Measurements from ENCODE around the gene CD83. TPM values are rescaled to one million over a fixed set of nuclear protein-coding genes. Genes with fewer than 3 reads are reported as not detected.

Gene CD83
- total RNA-seq, 1 experiment from 2014 or later: 1.0 TPM

DNA sequence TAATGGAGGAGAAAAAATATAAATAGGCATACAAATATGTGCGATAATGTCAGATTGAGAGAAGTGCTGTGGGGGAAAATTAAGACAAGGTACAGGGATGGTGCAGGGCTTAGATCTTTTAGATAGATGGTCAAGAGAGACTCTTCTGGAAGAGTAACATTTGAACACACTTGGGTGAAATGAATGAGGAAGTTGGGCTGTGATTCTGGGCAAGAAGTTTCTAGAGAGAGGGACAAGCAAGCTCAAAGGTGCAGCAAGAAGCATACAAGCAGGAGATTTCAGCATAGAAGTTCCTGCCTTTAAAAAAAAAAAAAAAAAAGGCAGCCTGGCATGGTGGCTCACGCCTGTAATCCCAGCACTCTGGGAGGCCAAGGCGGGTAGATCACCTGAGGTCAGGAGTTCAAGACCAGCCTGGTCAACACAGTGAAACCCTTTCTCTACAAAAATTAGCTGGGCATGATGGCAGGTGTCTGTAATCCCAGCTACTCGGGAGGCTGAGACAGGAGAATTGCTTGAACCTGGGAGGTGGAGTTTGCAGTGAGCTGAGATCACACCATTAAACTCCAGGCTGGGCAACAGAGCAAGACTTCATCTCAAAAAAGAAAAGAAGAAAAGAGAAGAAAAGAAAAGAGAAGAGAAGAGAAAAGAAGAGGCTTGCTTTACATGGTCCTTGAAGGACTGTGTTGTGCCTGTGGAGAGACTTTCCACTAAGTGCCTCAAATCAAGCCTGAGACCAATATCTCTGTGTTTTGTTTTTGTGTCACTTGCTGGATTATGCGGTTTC lies 9.7 kb upstream of the CD83 start:
- Histone ChIP-seq H3K4me3 (ENCODE audit: low read depth, low read length) (no peak overlapping the region), H3K36me3 (ENCODE audit: control insufficient read depth, insufficient read depth, low read length) (no peaks in the 10 kb centered on the region), H3K4me1 (no peaks in the 10 kb centered on the region), H3K9me3 (peaks cover 11% of the 10 kb centered on the region; the same call in 1 of the 2 replicates), H3K27me3 (replicated peaks; ENCODE audit: control insufficient read depth, insufficient read depth, low read length) (no peaks in the 10 kb centered on the region)
- Mint-ChIP-seq H3K4me1 (ENCODE audit: low read depth, unreplicated experiment) (no peaks in the 10 kb centered on the region), H3K4me3 (ENCODE audit: unreplicated experiment) (no peak overlapping the region), H3K36me3 (ENCODE audit: insufficient read depth, unreplicated experiment) (no peaks in the 10 kb centered on the region), H3K27me3 (ENCODE audit: insufficient read depth, unreplicated experiment) (peaks cover 6% of the 10 kb centered on the region), H3K9me3 (ENCODE audit: unreplicated experiment) (peaks cover 9% of the 10 kb centered on the region), H3K27ac (ENCODE audit: unreplicated experiment) (no peak overlapping the region)
- BruUV-seq (replicated peaks): no TSS peak
- intact Hi-C loops (cut with micrococcal nuclease; ENCODE audit: unreplicated experiment): no loop called here
- ChIA-PET POLR2A (no interaction called here), CTCF (interaction anchor here (0.6 kb wide), 1 partner anchor 1422 kb away, joined by 3 read pairs; no protein-coding TSS in a partner anchor)
- TF ChIP-seq, protein P1, sequence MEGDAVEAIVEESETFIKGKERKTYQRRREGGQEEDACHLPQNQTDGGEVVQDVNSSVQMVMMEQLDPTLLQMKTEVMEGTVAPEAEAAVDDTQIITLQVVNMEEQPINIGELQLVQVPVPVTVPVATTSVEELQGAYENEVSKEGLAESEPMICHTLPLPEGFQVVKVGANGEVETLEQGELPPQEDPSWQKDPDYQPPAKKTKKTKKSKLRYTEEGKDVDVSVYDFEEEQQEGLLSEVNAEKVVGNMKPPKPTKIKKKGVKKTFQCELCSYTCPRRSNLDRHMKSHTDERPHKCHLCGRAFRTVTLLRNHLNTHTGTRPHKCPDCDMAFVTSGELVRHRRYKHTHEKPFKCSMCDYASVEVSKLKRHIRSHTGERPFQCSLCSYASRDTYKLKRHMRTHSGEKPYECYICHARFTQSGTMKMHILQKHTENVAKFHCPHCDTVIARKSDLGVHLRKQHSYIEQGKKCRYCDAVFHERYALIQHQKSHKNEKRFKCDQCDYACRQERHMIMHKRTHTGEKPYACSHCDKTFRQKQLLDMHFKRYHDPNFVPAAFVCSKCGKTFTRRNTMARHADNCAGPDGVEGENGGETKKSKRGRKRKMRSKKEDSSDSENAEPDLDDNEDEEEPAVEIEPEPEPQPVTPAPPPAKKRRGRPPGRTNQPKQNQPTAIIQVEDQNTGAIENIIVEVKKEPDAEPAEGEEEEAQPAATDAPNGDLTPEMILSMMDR (IDR thresholded peaks at IDR 0.05; ENCODE audit: insufficient read depth in 1 of 2, low read depth in 1 of 2, low read length in 1 of 2, severe bottlenecking in 1 of 2, unreplicated experiment in 1 of 2): no peak
- no peak for DNase-seq

DNA sequence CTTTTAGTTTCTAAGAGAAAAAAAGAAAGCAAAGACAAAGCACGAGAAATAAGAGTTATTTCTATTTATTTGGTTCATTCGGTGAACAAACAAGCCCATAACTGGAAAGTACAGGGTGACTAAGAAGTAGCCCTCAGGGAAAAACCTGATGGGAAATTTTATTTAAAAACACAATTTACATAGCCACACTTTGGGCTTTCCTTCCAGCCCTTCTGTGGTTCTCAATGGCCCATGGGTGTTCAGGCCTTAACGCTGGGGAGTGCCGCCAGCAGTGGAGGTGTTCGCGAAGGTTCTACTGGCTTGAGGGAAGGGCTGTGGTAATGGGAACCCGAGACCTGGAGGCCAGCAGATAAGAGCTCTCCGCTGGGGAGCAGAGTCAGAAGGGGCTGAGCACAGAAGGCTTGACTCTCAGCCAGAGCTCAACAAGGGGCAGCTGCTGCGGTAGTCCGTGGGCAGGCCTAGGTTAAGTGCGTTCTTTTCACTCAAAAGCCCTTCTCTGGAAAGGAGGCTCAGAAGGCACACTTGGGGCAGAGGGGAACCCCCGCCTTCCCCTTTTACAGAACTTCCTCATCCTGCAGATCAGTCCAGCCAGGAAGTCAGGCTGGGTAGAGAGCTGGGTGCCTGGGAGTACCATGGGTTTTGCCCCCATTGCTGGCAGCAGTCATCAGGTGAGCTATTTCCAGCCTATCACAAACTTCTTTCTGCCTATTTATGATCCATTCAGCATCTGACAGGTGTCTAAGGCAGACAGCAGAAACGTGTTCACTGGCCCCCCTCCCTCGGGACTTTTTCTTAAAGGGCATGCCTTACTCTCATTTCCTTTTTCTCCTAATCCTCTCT lies 8.8 kb upstream of the CD83 start:
- TF ChIP-seq, protein P1 (IDR thresholded peaks at IDR 0.05; ENCODE audit: insufficient read depth in 1 of 2, low read depth in 1 of 2, low read length in 1 of 2, severe bottlenecking in 1 of 2, unreplicated experiment in 1 of 2): no peak
- no peak for DNase-seq
- Histone ChIP-seq H3K36me3 (ENCODE audit: control insufficient read depth, insufficient read depth, low read length) (no peaks in the 10 kb centered on the region), H3K9me3 (peaks cover 11% of the 10 kb centered on the region; the same call in 1 of the 2 replicates), H3K4me1 (no peaks in the 10 kb centered on the region), H3K4me3 (ENCODE audit: low read depth, low read length) (no peak overlapping the region), H3K27me3 (replicated peaks; ENCODE audit: control insufficient read depth, insufficient read depth, low read length) (no peaks in the 10 kb centered on the region)
- ChIA-PET CTCF (no interaction called here), POLR2A (no interaction called here)
- no peaks in the 10 kb centered on the region for H3K36me3 Mint-ChIP-seq (ENCODE audit: insufficient read depth, unreplicated experiment)
- H3K4me1 Mint-ChIP-seq (ENCODE audit: low read depth, unreplicated experiment): no peaks in the 10 kb centered on the region
- no peak overlapping the region for H3K4me3 Mint-ChIP-seq (ENCODE audit: unreplicated experiment)
- peaks cover 9% of the 10 kb centered on the region for H3K9me3 Mint-ChIP-seq (ENCODE audit: unreplicated experiment)
- no TSS peak for BruUV-seq (replicated peaks)
- H3K27me3 Mint-ChIP-seq (ENCODE audit: insufficient read depth, unreplicated experiment): peaks cover 9% of the 10 kb centered on the region
- intact Hi-C loops (cut with micrococcal nuclease; ENCODE audit: unreplicated experiment): no loop called here
- H3K27ac Mint-ChIP-seq (ENCODE audit: unreplicated experiment): no peak overlapping the region

DNA sequence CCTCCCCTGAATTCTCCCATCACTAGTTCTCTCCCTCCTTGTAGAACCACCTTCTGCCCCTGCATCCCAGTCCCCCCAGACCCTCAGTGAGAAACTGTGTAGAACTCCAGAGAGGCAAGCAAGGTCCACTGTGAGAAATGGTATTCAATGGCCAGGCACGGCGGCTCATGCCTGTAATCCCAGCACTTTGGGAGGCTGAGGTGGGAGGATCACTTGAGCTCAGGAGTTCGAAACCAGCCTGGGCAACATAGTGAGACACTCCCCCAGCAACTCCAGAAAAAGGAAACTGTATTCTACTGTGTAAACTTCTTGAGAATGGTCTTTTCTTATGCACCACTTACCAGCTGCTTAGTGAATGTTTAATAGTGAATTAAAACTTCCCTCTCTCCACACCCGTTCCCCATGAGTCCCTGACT lies 8.2 kb upstream of the CD83 start:
- TF ChIP-seq, protein P1 (IDR thresholded peaks at IDR 0.05; ENCODE audit: insufficient read depth in 1 of 2, low read depth in 1 of 2, low read length in 1 of 2, severe bottlenecking in 1 of 2, unreplicated experiment in 1 of 2): no peak
- Histone ChIP-seq H3K4me3 (ENCODE audit: low read depth, low read length) (no peak overlapping the region), H3K27me3 (replicated peaks; ENCODE audit: control insufficient read depth, insufficient read depth, low read length) (no peaks in the 10 kb centered on the region), H3K9me3 (peaks cover 11% of the 10 kb centered on the region; the same call in 1 of the 2 replicates), H3K36me3 (ENCODE audit: control insufficient read depth, insufficient read depth, low read length) (no peaks in the 10 kb centered on the region), H3K4me1 (no peaks in the 10 kb centered on the region)
- BruUV-seq (replicated peaks): no TSS peak
- Mint-ChIP-seq H3K27ac (ENCODE audit: unreplicated experiment) (no peak overlapping the region), H3K4me1 (ENCODE audit: low read depth, unreplicated experiment) (no peaks in the 10 kb centered on the region), H3K4me3 (ENCODE audit: unreplicated experiment) (no peak overlapping the region), H3K27me3 (ENCODE audit: insufficient read depth, unreplicated experiment) (peaks cover 9% of the 10 kb centered on the region), H3K9me3 (ENCODE audit: unreplicated experiment) (peaks cover 9% of the 10 kb centered on the region), H3K36me3 (ENCODE audit: insufficient read depth, unreplicated experiment) (no peaks in the 10 kb centered on the region)
- ChIA-PET POLR2A (no interaction called here), CTCF (no interaction called here)
- intact Hi-C loops (cut with micrococcal nuclease; ENCODE audit: unreplicated experiment): no loop called here
- no peak for DNase-seq

All from Caco-2 (cell line).